Small intestine (tissue), 7 donors: ENCODE measurements around the gene FRMD3. TPM values are rescaled to one million over a fixed set of nuclear protein-coding genes. Genes with fewer than 3 reads are reported as not detected.

ENCODE experiments used
- DNase-seq, 2 donors: peaks; one replicate each; pipeline versions ENCODE4 v3.0.0 to v3.0.0-alpha.2; 2013
- FAIRE-seq: peaks from 2 replicates; lab custom pipeline; 2012; peaks lifted over from hg19 to GRCh38; lab: Jason Lieb, UNC
- H3K27ac ChIP-seq, 3 donors: one replicate each; pipeline ENCODE4 v1.5.1; 2013; ENCODE audit warnings: low read length in 2 of 3, mild to moderate bottlenecking in 2 of 3, control low read depth in 1 of 3, inconsistent platforms in 1 of 3, low read depth in 1 of 3, moderate library complexity in 1 of 3
- H3K27me3 ChIP-seq, 3 donors: one replicate each; pipeline ENCODE4 v1.6.1; 2013; ENCODE audit warnings: low read length in 3 of 3, inconsistent platforms in 1 of 3; ENCODE audit not compliant: control insufficient read depth in 3 of 3, insufficient read depth in 3 of 3
- H3K36me3 ChIP-seq, 3 donors: one replicate each; pipeline ENCODE4 v1.6.1; 2013; ENCODE audit warnings: low read length in 3 of 3, inconsistent platforms in 1 of 3, low read depth in 1 of 3, mild to moderate bottlenecking in 1 of 3, moderate library complexity in 1 of 3; ENCODE audit not compliant: control insufficient read depth in 3 of 3, insufficient read depth in 2 of 3
- H3K4me1 ChIP-seq, 3 donors: one replicate each; pipeline ENCODE4 v1.6.1; 2013; ENCODE audit warnings: low read length in 2 of 3, inconsistent platforms in 1 of 3, low read depth in 1 of 3, mild to moderate bottlenecking in 1 of 3, moderate library complexity in 1 of 3; ENCODE audit not compliant: control insufficient read depth in 3 of 3, insufficient read depth in 2 of 3
- H3K4me3 ChIP-seq, 3 donors: one replicate each; pipeline ENCODE4 v1.5.1; 2013; ENCODE audit warnings: low read length in 3 of 3, control low read depth in 1 of 3, inconsistent platforms in 1 of 3, low read depth in 1 of 3, mild to moderate bottlenecking in 1 of 3, moderate library complexity in 1 of 3
- H3K9me3 ChIP-seq, 2 donors: one replicate each; pipeline ENCODE4 v1.6.1; 2013; ENCODE audit warnings: low read depth in 1 of 2, low read length in 1 of 2; ENCODE audit not compliant: control insufficient read depth in 2 of 2, insufficient read depth in 1 of 2
- WGBS, 3 donors: extraction: QIAGEN DNeasy Blood & Tissue Kit; methylation state at CpG; one replicate each; pipeline ENCODE4 v1.1.7; 2013; 5-methylcytosine and 5-hydroxymethylcytosine counted together
- polyA plus RNA-seq, 4 donors: library from polyadenylated mRNA; stranded (reverse) in 3 of 4; unstranded in 1 of 4; fragments of 200-250 nt in 3 of 4; fragments of 120-200 nt in 1 of 4; gene quantifications; one replicate each; pipeline versions ENCODE4 v1.2.1 to v1.2.3, GENCODE V29; 2013
- donor health status: healthy with polysubstance abuse.
- donor health status: control.
- donor health status: control.
- donor health status: Bipolar disorder and iron deficiency.
- donor health status: healthy.

FRMD3 gene
- polyA plus RNA-seq, 4 donors: 2.4 to 7.3 (median 4.5) TPM

- FAIRE-seq: no peak
- 67 to 76% (median 70%) methylated on average over 3 of the region's 3 CpGs for WGBS, 3 donors
- H3K36me3 ChIP-seq: peaks cover 0 to 2% (median 0%) of the 10 kb centered on the region in 3 donors
Measured at GRCh38 chr9:83270116-83270515, 268.1 kb downstream of the FRMD3 start.

DNA sequence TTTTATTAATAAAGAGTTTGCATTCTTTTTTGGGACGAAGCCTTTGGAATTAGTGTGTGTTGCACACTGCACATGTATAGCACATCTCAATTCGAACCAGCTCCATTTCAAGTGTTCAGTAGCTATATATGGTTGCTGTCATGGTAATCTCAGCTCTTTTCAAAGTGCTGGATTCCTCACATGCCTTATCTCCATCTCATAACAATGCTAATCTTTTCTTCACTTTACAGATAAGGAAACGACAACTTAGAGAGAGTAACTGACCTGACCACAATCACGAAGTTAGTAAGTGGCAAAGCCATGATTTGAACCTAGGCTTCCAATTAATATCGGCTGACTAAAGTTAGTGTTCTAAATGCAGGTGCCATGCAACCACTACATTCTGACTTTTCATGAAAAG lies 270.5 kb downstream of the FRMD3 start:
- H3K4me3 ChIP-seq: no peak overlapping the region
- no peaks in the 10 kb centered on the region for H3K36me3 ChIP-seq
- FAIRE-seq: no peak
- no peaks in the 10 kb centered on the region for H3K27me3 ChIP-seq
- no peak for DNase-seq
- WGBS, 3 donors: 52 to 64% (median 59%) methylated on average over 5 of the region's 5 CpGs
- H3K4me1 ChIP-seq: no peaks in the 10 kb centered on the region
- H3K27ac ChIP-seq: no peak overlapping the region
- H3K9me3 ChIP-seq: no peaks in the 10 kb centered on the region

More at GRCh38 chr9:83270116-83270515, 268.1 kb downstream of the FRMD3 start:
- H3K27me3 ChIP-seq: no peaks in the 10 kb centered on the region
- H3K27ac ChIP-seq: no peak overlapping the region
- no peak overlapping the region for H3K4me3 ChIP-seq
- H3K9me3 ChIP-seq: no peaks in the 10 kb centered on the region
- DNase-seq: no peak
- no peaks in the 10 kb centered on the region for H3K4me1 ChIP-seq

DNA sequence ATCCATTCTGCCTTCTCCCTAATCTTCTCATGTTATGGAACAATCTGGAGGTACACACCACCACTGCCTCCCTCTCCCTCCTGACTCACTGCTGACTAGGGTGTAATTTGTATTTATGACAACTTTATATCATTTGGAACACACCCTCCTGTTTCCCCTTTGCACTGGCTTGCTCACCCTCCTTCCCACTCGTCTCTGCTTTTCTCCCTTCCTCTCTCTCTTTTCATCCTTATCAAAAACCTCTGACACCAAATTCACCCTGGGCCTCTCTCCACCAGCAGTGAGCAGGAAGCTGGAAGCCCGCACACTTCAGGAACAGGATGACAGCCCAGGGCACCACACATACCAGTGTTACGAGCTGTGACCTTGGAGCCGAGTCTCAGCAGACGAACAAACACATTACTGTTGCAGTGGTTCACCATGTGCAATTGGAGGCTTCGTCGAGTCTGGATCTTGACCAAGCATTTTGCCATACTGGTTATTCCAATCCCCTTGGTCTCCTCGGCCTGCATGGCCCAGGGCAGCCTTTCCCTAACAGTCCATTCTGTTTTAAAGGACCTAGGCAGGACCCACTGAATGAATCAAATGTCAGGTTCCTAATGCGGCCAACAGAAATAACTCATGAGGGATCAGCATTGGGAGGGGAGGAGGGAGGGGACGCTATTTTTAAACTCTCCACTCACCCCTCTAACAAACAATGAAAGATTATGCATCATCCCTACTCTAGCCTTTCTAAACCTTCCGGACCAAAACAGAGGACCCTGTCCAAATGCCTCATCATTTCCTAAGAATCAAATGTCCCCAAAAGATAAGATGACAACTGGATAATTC lies 271.3 kb downstream of the FRMD3 start:
- H3K4me3 ChIP-seq: no peak overlapping the region
- no peaks in the 10 kb centered on the region for H3K36me3 ChIP-seq
- 44 to 55% (median 52%) methylated on average over 11 of the region's 11 CpGs for WGBS, 3 donors
- H3K9me3 ChIP-seq: no peaks in the 10 kb centered on the region
- peak; percentile 27 to 32 for DNase-seq
- no peaks in the 10 kb centered on the region for H3K27me3 ChIP-seq
- no peak for FAIRE-seq
- H3K4me1 ChIP-seq: no peaks in the 10 kb centered on the region
- H3K27ac ChIP-seq: no peak overlapping the region

GRCh38 chr9:83266331-83266665 lies 271.9 kb downstream of the FRMD3 start:
- no peak overlapping the region for H3K27ac ChIP-seq
- no peak overlapping the region for H3K4me3 ChIP-seq
- no peaks in the 10 kb centered on the region for H3K36me3 ChIP-seq
- DNase-seq (no peak), FAIRE-seq (no peak)
- no peaks in the 10 kb centered on the region for H3K27me3 ChIP-seq
- H3K4me1 ChIP-seq: no peaks in the 10 kb centered on the region
- WGBS, 3 donors: 21 to 37% (median 28%) methylated on average over 2 of the region's 2 CpGs
- H3K9me3 ChIP-seq: no peaks in the 10 kb centered on the region

- Histone ChIP-seq H3K9me3 (no peaks in the 10 kb centered on the region), H3K36me3 (no peaks in the 10 kb centered on the region), H3K4me3 (no peak overlapping the region), H3K27ac (no peak overlapping the region), H3K27me3 (no peaks in the 10 kb centered on the region), H3K4me1 (no peaks in the 10 kb centered on the region)
- DNase-seq (no peak), FAIRE-seq (no peak)
- 87 to 94% (median 92%) methylated on average over 2 of the region's 2 CpGs for WGBS, 3 donors
Measured at GRCh38 chr9:83264315-83264714, 273.9 kb downstream of the FRMD3 start.

- no peaks in the 10 kb centered on the region for H3K27me3 ChIP-seq
- H3K9me3 ChIP-seq: peaks cover 0 to 3% of the 10 kb centered on the region in 2 donors
- no peaks in the 10 kb centered on the region for H3K4me1 ChIP-seq
- FAIRE-seq (no peak), DNase-seq (no peak)
- no peak overlapping the region for H3K27ac ChIP-seq
- H3K36me3 ChIP-seq: no peaks in the 10 kb centered on the region
- WGBS, 3 donors: 89 to 98% (median 94%) methylated on average over 1 of the region's 1 CpG
- H3K4me3 ChIP-seq: no peak overlapping the region
Measured at GRCh38 chr9:83259558-83259957, 278.6 kb downstream of the FRMD3 start.

- Histone ChIP-seq H3K36me3 (no peaks in the 10 kb centered on the region), H3K4me3 (no peak overlapping the region), H3K27ac (no peak overlapping the region), H3K4me1 (no peaks in the 10 kb centered on the region), H3K9me3 (peaks cover 0 to 3% of the 10 kb centered on the region in 2 donors), H3K27me3 (no peaks in the 10 kb centered on the region)
- FAIRE-seq: no peak
- no peak for DNase-seq
- 73 to 76% (median 73%) methylated on average over 5 of the region's 5 CpGs for WGBS, 3 donors
Measured at GRCh38 chr9:83257937-83258891, 280.0 kb downstream of the FRMD3 start.

GRCh38 chr9:83247732-83248131 lies 290.5 kb downstream of the FRMD3 start:
- Histone ChIP-seq H3K27me3 (no peaks in the 10 kb centered on the region), H3K27ac (no peak overlapping the region), H3K4me3 (no peak overlapping the region), H3K36me3 (peaks cover 0 to 2% (median 0%) of the 10 kb centered on the region in 3 donors), H3K9me3 (peaks cover 0 to 25% of the 10 kb centered on the region in 2 donors), H3K4me1 (no peaks in the 10 kb centered on the region)
- no peak for DNase-seq
- 79 to 84% (median 84%) methylated on average over 4 of the region's 4 CpGs for WGBS, 3 donors
- FAIRE-seq: no peak
